ENCODE measurements around the gene APCDD1L.

GRCh38 chr20:58485393-58485792, 29.8 kb downstream of the APCDD1L start:
- no peak for TF ChIP-seq REST (IDR thresholded peaks at IDR 0.05; ENCODE audit: insufficient replicate concordance, low read depth)
- TF ChIP-seq POLR2AphosphoS5 (IDR thresholded peaks at IDR 0.05; ENCODE audit: low read depth), result no peak
- no peak for TF ChIP-seq CTCF (IDR thresholded peaks at IDR 0.05; ENCODE audit: insufficient read depth, low read length)
- no peak for TF ChIP-seq GABPA (IDR thresholded peaks at IDR 0.05; ENCODE audit: low read depth)
- TF ChIP-seq SPI1 (IDR thresholded peaks at IDR 0.05; ENCODE audit: borderline replicate concordance, low read depth), result no peak

Data from HL-60 (cell line).